Measurements from ENCODE around the gene SPATA24.
"Not testable (repeated sequence)": the region's sequence is repeated elsewhere in the genome, so short reads cannot be mapped to it uniquely, and the experiment has no call there.

The SPATA24 gene

DNA sequence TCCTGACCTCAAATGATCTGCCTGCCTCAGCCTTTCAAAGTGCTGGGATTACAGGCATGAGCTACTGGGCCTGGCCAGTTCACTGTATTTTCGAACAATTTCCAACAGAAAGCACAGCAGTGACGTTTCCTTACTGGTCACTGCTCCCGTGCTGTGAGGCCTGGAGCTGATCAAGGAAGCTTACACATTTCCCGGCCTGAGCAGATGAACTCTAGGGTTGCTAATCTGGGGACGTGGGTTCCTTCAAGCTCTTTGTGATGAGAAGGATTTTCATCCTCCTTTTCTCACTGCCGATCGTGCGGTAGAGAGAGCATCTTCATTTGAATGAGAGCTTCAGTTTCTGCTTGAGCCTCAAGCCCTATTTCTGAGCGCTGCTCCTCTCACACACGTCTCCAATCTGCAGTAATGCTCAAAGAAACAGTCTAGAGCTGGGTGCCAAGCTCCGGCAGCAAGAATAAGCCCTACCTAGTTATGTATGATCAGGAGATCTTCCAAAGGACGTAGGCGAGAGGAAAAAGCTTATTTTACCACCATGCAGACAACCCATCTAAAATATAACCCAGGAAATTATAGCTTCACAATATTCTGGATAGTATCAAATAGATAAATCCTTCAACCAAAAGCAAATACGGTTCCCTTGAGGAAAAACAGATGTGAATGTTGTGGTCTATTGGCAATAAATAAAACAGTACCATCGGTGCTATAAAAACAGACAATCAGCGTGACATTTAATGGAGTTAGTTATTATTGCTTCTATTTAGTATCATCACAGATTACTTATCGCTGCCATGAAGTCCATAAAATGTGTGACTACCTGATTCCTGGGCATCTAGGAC lies 7.3 kb upstream of the SPATA24 start:
- DNase-seq (ENCODE audit: low read depth), result no peak
- TF ChIP-seq, protein P1, sequence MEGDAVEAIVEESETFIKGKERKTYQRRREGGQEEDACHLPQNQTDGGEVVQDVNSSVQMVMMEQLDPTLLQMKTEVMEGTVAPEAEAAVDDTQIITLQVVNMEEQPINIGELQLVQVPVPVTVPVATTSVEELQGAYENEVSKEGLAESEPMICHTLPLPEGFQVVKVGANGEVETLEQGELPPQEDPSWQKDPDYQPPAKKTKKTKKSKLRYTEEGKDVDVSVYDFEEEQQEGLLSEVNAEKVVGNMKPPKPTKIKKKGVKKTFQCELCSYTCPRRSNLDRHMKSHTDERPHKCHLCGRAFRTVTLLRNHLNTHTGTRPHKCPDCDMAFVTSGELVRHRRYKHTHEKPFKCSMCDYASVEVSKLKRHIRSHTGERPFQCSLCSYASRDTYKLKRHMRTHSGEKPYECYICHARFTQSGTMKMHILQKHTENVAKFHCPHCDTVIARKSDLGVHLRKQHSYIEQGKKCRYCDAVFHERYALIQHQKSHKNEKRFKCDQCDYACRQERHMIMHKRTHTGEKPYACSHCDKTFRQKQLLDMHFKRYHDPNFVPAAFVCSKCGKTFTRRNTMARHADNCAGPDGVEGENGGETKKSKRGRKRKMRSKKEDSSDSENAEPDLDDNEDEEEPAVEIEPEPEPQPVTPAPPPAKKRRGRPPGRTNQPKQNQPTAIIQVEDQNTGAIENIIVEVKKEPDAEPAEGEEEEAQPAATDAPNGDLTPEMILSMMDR (IDR thresholded peaks at IDR 0.05; ENCODE audit: low read length, missing control alignments), result no peak
- H3K4me3 ChIP-seq (replicated peaks; ENCODE audit: low read depth, low read length), result no peak overlapping the region

DNA sequence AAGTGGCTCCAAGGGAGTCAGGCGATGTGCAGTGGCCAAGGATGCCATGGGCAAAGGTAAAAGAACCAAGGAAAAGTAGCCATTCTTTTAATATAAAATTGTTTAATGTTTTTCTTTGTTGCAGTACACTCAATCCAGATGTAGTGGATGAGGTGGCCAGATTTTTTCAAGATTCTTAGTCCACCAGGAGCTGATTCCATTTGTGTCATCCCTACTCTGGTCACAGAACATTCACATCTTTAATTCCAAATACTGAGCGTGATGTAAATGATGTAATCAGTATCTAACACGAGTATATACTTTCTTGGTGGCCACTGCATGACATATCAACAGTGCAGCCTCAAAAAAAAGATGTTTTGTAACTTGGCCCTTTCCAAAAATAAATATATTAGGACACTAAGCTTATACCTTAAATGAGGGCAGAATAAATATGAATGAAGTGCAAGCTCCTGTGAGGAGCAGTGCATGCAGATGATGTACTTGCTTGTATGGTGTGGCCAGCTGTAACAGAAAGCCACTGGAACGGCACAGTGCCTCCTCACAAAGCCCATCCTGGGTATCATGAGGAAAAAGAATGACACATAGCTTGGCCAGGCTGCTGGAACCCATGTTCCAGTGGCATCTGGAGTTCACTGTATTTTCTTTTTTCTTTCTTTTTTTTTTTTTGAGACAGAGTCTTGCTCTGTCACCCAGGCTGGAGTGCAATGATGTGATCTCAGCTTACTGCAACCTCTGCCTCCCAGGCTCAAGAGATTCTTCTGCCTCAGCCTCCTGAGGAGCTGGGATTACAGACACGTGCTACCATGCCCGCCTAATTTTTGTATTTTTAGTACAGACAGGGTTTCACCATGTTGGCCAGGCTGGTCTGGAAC lies 6.5 kb upstream of the SPATA24 start:
- TF ChIP-seq, protein P1 (IDR thresholded peaks at IDR 0.05; ENCODE audit: low read length, missing control alignments), result no peak
- no peak for DNase-seq (ENCODE audit: low read depth)
- H3K4me3 ChIP-seq (replicated peaks; ENCODE audit: low read depth, low read length), result no peak overlapping the region

DNA sequence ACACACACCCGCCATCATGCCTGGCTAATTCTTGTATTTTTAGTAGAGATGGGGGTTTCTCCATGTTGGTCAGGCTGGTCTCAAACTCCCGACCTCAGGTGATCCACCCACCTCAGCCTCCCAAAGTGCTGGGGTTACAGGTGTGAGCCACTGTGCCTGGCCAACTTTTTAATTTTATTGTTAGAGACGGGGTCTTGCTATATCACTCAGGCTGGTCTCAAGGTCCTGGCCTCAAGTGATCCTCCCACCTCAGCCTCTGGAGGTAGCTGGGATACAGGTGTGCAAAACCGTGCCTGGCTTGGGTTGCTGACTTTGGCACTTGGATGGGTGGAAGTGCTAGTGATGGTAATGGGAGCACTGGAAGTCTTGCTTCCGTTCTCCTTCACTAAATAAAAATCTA lies 5.2 kb upstream of the SPATA24 start:
- DNase-seq (ENCODE audit: low read depth); H3K4me3 ChIP-seq (replicated peaks; ENCODE audit: low read depth, low read length): not testable (repeated sequence)

DNA sequence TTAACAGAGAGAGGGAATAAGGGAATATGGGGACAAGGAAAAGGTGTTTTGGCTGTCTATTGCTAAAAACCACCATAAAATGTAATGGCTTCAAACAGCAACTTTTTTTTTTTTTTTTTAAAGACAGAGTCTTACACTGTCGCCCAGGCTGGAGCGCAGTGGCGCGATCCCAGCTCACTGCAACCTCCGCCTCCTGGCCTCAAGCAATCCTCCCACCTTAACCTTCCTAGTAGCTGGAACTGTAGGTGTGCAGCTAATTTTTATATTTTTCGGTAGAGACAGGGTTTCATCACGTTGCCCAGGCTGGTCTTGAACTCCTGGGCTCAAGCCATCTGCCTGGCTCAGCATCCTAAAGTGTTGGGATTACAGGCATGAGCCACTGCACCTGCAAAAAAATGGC lies 4.3 kb upstream of the SPATA24 start:
- no peak overlapping the region for H3K4me3 ChIP-seq (replicated peaks; ENCODE audit: low read depth, low read length)
- TF ChIP-seq, protein P1 (IDR thresholded peaks at IDR 0.05; ENCODE audit: low read length, missing control alignments), result no peak

DNA sequence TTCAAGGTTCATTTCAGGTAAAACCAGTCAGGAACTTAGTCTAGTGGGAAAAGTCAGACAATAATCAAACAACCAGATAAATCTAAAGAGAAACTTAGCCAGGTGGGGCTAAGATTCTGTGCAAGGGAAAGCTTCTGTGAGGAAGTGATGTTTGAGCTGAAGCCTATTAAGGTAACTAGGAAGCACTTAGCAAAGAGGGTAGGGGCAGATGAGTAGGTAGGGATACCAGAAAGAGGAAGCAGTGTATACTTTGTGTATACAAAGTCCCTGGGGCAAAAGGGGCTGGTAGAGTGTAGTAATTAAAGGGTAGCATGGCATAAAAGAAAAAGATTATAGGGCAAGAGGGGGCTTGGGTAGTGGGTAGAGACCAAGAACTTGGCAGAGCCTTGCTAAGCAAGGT lies 3.6 kb upstream of the SPATA24 start:
- DNase-seq (ENCODE audit: low read depth), result no peak

More for the DNA sequence above, 4.3 kb upstream of the SPATA24 start:
- DNase-seq (ENCODE audit: low read depth), result no peak

DNA sequence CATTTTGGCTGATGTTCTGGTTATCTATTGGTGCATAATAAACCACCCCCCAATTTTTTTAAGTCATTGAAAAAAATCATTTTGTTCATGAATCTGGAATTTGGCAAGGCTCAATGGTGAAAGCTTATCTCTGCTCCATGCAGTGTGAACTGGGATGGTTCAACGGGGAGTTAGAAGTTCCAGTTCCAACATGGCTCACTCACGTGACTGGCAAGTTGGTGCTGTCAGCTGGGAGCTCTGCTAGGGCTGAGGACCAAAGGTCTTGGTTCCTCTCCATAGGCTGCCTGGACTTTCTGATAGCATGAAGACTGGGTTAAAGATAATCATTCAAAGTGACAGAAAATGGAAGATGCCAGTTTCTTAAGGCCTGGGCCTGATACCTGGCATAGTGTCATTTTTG lies 3.1 kb upstream of the SPATA24 start:
- TF ChIP-seq, protein P1 (IDR thresholded peaks at IDR 0.05; ENCODE audit: low read length, missing control alignments), result no peak
- no peak overlapping the region for H3K4me3 ChIP-seq (replicated peaks; ENCODE audit: low read depth, low read length)
- no peak for DNase-seq (ENCODE audit: low read depth)

More for the DNA sequence above, 3.6 kb upstream of the SPATA24 start:
- TF ChIP-seq, protein P1 (IDR thresholded peaks at IDR 0.05; ENCODE audit: low read length, missing control alignments), result no peak
- no peak overlapping the region for H3K4me3 ChIP-seq (replicated peaks; ENCODE audit: low read depth, low read length)

DNA sequence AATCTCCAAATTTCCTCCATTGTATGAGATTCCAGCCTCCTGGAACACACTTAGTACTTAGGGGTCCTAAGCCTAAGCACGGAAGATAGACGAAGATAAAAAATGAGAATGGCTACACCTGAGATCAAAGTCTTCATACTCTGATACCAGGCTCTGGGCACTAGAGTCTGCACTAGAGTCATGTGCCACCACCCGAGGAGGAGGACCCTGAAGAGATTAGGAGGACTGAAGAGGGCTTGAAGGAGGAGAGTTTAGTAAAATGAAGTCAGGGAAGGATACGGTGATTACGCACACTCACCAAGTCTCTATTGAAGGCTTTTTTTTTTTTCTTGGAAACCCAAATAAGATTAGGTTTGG lies 573 bp upstream of the SPATA24 start:
- TF ChIP-seq, protein P1 (IDR thresholded peaks at IDR 0.05; ENCODE audit: low read length, missing control alignments), result no peak
- DNase-seq (ENCODE audit: low read depth), result no peak
- peak overlapping the region; percentile 70 for H3K4me3 ChIP-seq (replicated peaks; ENCODE audit: low read depth, low read length)
